D721Med (cell line): ENCODE data around the gene TTC7B.

ENCODE experiments used
- DNase-seq: peaks from one replicate; pipeline ENCODE4 v3.0.0; 2011; ENCODE audit warnings: low spot score; ENCODE audit not compliant: insufficient read length
- FAIRE-seq: peaks from 2 replicates; lab custom pipeline; 2011; peaks lifted over from hg19 to GRCh38; lab: Jason Lieb, UNC
- TF ChIP-seq, protein P1 (sequence below): IDR thresholded peaks from 2 replicates; pipeline ENCODE4 v1.5.1; 2012; ENCODE audit warnings: mild to moderate bottlenecking, control low read depth; ENCODE audit not compliant: insufficient read depth; ENCODE audit errors: missing control alignments

TTC7B gene

DNA sequence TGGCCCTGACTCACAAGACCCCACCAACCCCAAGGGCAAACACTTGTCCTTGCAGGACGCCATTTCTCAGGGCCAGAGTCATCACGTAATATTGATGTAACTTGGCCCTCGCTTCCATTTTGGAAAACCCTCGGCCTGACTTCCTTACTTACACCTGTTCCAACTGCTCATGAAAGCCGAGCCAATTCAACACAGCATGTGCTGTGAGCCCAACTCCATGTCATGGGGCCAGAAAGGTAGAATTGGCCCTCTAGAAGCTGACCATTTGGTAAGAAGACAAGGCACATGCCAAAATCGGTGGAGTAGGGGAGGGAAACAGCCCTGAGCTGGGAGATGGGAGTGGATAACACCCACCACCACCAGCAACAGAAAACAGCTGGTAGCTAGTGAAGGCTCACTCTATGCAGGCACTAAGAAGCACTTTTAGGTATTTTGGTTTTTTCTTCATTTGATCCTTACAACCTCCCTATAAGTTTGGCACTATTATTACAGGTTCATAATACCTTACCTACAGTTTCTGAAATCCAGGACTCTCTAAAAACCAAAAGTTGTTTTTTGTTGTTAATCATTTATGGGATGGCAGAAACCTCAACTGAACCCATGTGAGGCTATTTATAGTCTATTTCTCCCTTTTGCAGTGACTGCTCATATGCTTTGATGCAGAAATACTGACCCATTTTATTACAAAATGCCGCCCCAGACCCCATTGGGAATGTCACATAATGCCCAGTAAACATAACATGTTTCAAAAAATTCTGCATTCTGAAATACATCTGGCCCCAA, 6.5 kb downstream of the TTC7B start:
- FAIRE-seq (no peak), DNase-seq (no peak)
- TF ChIP-seq, protein P1, sequence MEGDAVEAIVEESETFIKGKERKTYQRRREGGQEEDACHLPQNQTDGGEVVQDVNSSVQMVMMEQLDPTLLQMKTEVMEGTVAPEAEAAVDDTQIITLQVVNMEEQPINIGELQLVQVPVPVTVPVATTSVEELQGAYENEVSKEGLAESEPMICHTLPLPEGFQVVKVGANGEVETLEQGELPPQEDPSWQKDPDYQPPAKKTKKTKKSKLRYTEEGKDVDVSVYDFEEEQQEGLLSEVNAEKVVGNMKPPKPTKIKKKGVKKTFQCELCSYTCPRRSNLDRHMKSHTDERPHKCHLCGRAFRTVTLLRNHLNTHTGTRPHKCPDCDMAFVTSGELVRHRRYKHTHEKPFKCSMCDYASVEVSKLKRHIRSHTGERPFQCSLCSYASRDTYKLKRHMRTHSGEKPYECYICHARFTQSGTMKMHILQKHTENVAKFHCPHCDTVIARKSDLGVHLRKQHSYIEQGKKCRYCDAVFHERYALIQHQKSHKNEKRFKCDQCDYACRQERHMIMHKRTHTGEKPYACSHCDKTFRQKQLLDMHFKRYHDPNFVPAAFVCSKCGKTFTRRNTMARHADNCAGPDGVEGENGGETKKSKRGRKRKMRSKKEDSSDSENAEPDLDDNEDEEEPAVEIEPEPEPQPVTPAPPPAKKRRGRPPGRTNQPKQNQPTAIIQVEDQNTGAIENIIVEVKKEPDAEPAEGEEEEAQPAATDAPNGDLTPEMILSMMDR: no peak

DNA sequence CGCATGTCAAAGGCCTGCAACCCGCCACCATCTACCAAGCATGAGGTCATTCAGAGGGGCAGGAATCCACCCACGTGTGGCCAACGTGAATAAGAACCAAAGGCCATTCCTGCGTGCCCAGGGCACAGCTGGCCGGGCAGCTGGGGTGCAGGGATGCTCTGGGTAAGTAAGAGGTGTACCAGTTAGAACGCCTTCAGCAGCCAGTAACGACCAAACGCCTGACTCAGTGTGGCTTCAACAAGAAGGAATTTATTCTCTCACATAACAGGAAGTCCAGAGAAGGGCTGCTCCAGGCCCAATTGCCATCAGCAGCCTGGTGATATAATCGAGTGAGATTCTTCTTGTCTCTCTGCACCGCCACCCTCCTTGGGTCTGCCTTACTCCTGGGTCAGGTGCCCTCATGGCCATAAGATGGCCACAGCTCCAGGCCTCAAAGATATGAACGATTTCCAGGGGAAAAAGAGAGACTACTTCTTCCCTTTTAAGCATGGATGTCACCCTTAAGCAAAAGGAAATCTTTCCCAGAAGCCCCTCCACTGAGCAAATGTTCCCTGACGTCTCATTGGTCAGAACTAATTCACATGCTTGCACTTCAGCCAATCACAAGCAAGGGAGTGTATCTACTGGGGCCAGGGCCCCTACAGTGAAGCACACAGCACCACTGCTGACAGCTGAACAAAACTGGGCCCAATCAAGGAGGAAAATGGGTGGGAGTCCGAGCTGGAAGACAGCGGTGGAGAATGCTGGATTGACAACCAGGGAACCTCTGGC, 7.3 kb downstream of the TTC7B start:
- no peak for DNase-seq
- FAIRE-seq: no peak
- TF ChIP-seq, protein P1: no peak

DNA sequence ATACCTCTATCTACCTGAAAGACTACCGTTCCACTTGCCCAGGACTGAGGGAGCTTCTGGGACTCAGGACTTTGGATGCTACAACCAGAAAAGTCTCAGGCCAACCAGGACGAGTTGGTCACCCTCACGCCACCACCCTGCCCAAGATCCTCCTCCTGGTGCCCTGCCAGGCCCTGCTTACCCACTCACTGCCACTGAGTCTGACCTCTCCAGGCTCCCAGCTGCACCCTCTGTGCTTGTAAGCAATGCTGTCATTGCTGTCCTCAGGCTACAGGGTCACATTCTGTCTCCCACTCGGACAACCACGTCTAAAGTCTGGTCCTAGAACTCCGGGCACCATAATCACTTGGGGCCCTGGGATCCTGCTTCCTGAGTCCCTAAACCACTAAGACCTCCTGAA, 9.2 kb downstream of the TTC7B start:
- TF ChIP-seq, protein P1: no peak
- FAIRE-seq (no peak), DNase-seq (no peak)

DNA sequence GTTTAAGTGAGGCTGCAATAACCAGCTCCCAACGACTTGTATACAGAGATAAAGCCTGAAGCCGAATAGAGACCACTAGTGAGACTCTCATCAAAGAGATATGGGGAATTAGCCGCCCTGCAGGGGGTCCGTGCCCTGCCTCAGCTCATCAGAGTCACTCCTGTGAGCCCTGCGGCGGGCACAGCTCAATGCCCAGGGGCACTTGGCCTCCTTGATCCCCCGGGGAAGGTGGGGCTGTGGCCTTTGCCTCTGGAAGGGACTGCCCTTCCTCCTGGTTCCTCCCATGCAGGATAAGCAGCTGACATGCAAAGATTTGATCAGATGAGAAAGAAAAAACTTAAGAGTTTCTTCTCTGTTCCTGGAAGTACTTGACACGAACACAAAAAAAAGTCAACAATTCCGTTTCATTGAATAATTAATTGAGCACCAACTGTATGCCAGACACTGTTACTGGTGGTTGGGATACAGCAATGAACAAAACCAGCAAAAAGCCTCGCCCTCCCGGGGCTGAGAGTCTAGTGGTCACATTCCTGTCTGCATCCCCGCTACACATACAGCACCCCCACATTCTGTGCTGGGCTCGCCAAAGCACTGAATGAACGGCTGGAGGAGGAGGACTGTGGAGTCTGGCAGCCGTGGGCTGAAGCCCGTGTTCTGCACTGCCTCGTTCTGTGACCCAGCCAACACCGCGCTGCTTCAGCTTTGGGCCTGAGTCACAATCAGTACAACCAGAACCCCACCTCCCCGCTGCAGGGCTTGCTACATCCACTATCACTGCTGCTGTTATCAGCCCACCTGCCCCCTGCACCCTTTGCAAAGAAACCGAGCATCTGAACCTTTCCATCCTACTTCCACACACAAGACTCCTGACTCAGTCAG, 10.3 kb downstream of the TTC7B start:
- DNase-seq: no peak
- TF ChIP-seq, protein P1: no peak
- no peak for FAIRE-seq

DNA sequence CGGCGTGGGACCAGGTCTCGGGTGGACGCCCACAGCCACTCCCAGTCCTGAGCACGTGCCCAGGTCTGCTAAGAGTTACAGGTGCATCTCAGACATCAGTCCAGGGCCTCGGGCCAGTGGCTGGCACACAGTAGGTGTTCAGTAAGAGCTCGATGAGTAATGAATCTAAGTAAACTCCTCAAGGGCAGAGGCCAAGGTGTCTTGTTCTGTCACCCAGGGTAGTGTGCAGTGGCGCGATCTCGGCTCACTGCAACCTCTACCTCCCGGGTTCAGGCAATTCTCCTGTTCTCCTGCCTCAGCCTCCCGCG, 11.2 kb downstream of the TTC7B start:
- DNase-seq: no peak
- no peak for FAIRE-seq
- TF ChIP-seq, protein P1: no peak

DNA sequence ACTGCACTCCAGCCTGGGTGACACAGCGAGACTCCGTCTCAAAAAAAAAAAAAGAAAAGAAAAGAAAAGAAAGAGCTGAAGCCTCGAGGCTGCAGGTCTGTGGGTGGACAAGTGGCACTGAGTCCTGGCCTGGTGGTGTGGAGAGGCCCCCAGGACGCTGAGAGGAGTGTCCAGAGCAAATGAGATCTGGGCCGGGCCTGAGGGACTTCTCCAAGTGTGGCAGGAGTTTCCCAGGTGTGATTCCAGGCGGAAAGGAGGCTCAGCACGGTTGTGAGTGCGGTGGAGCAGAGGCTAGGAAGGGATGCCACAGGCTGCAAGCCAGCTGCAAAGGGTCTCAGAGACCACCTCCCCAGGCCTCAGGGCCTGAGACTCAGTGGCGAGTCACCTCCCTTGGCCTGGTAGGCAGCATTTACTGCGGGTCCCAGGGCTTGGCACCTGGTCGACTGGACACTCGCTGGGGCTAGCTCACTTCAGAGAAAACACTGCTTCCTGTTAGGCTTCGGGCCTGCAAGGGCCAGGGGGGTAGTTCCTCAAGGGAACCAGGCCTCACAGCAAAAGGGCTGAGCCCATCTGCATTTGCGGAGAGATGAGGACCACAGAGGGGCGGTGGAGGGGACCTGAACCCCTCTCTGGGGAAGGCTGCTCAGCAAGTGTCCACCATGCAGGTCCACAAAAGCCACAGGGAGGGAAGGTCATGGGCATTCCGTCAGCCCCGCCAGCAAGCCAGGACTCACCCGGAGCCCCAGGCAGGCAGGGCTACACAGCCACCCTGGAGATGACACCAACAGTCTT, 11.7 kb downstream of the TTC7B start:
- no peak for FAIRE-seq
- TF ChIP-seq, protein P1: no peak

More for the DNA sequence above, 11.7 kb downstream of the TTC7B start:
- no peak for DNase-seq
